Measurements from ENCODE around the gene NPIPB5.
"Not testable (repeated sequence)": the region's sequence is repeated elsewhere in the genome, so short reads cannot be mapped to it uniquely, and the experiment has no call there.

NPIPB5 gene

GRCh38 chr16:22510591-22510990, at the start of gene NPIPB5:
TSS of gene NPIPB5 (plus strand) at chr16:22510891. CDS start at chr16:22513802, 2,911 bp downstream.
- not testable (repeated sequence) for DNase-seq

- DNase-seq = not testable (repeated sequence)
Observed at GRCh38 chr16:22468846-22469245, 41.8 kb upstream of the NPIPB5 start.

DNA sequence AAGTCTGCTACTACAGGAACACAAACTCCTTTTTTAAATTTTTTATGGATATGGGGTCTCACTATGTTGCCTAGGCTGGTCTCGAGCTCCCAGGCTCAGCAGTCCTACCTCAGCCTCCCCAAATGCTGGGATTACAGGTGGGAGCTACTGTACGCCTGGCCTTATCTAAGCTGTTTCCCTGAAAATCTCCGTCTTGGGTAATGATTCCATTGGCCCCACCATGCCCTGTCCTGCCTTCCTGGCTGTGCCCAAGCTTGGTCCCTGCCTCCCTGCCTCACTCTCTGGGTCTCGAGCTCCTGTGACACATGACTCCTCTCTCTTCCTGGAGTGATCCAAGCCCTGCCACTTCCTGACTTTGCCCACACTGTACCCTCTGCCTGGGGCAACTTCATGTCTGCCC, 27.3 kb downstream of the NPIPB5 start:
- DNase-seq = not testable (repeated sequence)

DNA sequence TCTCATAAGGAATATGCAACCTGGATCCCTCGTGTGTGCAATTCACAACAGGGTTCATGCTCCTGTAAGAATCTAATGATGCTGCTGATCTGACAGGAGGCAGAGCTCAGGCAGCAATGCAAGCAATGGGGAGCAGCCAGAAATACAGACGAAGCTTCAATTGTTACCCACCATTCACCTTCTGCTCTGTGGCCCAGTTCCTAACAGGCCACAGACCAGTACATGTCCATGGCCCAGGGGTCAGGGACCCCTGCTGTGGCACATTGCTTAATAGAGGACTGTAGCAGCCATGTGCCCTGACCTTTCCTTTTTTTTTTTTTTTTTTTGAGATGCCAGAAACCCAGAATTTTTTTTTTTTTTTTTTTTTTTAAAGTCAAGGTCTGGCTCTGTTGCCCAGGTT, 34.1 kb downstream of the NPIPB5 start:
- not testable (repeated sequence) for DNase-seq

GRCh38 chr16:22546630-22547029, 35.9 kb downstream of the NPIPB5 start:
- DNase-seq = not testable (repeated sequence)

DNA sequence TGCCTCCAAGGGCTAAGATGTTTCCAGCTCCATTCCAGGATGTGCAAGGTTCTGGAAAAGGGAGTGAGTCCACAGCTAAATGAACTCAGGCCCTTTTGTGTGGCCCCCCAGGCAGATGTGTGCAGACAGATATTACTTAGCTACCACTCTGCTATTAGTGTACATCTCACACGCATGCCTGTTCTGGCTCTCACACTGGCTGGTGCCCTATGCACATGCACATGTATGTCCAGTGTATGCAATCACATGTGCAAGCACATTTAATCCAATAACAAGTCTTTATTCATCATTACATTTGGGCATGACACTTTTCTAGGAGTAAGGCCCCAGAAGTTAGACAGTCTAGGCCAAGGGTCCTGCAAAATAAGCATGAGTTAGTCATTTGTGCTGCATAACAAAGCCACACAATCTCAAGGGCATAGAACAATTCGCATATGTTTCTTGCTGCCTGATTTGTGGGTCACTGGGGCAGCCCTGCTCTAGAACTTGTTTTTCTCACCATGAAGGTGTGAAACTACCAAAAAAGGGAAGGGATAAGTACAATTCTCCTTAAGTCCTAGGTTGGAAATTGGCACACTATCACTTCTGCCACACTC, 36.6 kb downstream of the NPIPB5 start:
- not testable (repeated sequence) for DNase-seq

- DNase-seq = not testable (repeated sequence)
Observed at GRCh38 chr16:22549853-22550252, 39.2 kb downstream of the NPIPB5 start.

GRCh38 chr16:22551143-22551542, 40.5 kb downstream of the NPIPB5 start:
- not testable (repeated sequence) for DNase-seq

DNA sequence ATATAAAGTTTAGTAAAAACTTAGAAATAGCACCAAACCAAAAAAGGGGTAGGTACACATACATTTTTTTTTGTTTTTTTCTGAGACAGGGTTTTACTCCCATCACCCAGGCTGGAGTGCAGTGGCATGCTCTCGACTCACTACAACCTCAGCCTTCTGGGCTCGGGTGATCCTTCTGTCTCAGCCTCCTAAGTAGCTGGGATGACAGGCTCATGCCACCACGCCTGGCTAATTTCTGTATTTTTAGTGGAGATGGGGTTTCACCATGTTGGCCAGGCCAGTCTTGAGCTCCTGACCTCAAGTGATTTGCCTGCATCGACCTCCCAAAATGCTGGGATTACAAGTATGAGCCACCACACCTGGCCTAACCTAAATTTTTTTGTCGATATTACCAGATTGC, 41.0 kb downstream of the NPIPB5 start:
- not testable (repeated sequence) for DNase-seq

DNA sequence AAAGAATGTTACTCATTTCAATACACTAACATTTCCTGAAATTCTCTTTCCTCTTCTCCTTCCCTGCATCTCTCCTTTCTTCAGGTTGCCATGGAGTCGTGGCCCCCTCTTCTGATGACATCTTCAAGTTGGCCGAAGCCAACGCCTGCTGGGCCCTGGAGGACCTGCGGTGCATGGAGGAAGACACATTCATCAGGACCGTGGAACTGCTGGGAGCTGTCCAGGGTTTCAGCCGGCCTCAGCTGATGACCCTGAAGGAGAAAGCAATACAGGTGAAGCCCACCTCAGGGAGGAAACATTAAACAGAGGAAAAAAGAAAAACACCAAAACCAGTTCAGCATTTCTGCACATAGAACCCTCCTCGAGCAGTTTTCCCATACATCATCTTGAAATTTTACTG, 46.1 kb downstream of the NPIPB5 start:
- not testable (repeated sequence) for DNase-seq

Measured in kidney glomerular epithelial cell (primary cell).